ENCODE results near the gene RREB1.

- TF ChIP-seq, protein P1, sequence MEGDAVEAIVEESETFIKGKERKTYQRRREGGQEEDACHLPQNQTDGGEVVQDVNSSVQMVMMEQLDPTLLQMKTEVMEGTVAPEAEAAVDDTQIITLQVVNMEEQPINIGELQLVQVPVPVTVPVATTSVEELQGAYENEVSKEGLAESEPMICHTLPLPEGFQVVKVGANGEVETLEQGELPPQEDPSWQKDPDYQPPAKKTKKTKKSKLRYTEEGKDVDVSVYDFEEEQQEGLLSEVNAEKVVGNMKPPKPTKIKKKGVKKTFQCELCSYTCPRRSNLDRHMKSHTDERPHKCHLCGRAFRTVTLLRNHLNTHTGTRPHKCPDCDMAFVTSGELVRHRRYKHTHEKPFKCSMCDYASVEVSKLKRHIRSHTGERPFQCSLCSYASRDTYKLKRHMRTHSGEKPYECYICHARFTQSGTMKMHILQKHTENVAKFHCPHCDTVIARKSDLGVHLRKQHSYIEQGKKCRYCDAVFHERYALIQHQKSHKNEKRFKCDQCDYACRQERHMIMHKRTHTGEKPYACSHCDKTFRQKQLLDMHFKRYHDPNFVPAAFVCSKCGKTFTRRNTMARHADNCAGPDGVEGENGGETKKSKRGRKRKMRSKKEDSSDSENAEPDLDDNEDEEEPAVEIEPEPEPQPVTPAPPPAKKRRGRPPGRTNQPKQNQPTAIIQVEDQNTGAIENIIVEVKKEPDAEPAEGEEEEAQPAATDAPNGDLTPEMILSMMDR (IDR thresholded peaks at IDR 0.05; ENCODE audit: extremely low read depth in 1 of 2, insufficient read depth in 1 of 2, low read depth in 1 of 2, low read length in 2 of 2) = no peak
- TF ChIP-seq POLR2A (IDR thresholded peaks at IDR 0.05; ENCODE audit: low read depth, low read length) (no peak), FOS (IDR thresholded peaks at IDR 0.05; ENCODE audit: borderline replicate concordance, insufficient read depth, low read length) (no peak)
These were observed 35.8 kb downstream of the RREB1 start for GRCh38 chr6:7143476-7143974.

All from endothelial cell of umbilical vein (primary cell).